Subcutaneous adipose tissue (tissue), 4 donors: ENCODE data around the gene ROPN1L. TPM values are rescaled to one million over a fixed set of nuclear protein-coding genes. Genes with fewer than 3 reads are reported as not detected.

Experiments
- CTCF ChIP-seq: fragments of 450-650 bp; IDR thresholded peaks from one replicate; pipeline ENCODE4 v1.5.1; 2016; ENCODE audit warnings: low read depth, mild to moderate bottlenecking, control low read depth, antibody characterized with exemption, moderate library complexity
- total RNA-seq, 4 donors: library from RNA; depleted of rRNA; stranded (reverse); fragments of >200 nt; gene quantifications; one replicate each; pipeline ENCODE4 v1.1.0, GENCODE V29; 2016

ROPN1L gene
- total RNA-seq, 4 donors from 2014 or later: 1.1 TPM; not detected in 3

- TF ChIP-seq CTCF: no peak
These were observed 46.5 kb downstream of the ROPN1L start for GRCh38 chr5:10488144-10488543.

GRCh38 chr5:10489810-10490426, 48.2 kb downstream of the ROPN1L start:
- no peak for TF ChIP-seq CTCF

GRCh38 chr5:10490927-10491672, 49.4 kb downstream of the ROPN1L start:
- no peak for TF ChIP-seq CTCF

- no peak for TF ChIP-seq CTCF
These were observed 50.0 kb downstream of the ROPN1L start for GRCh38 chr5:10491673-10492026.

- no peak for TF ChIP-seq CTCF
These were observed 52.2 kb downstream of the ROPN1L start for GRCh38 chr5:10493884-10494283.

- TF ChIP-seq CTCF: no peak
These were observed 55.9 kb downstream of the ROPN1L start for GRCh38 chr5:10497554-10497953.

GRCh38 chr5:10498350-10498749, 56.7 kb downstream of the ROPN1L start:
- TF ChIP-seq CTCF: no peak
